GM12891 (cell line): ENCODE results near the gene PKNOX2.

ENCODE experiments used
- DNase-seq: peaks from one replicate; pipeline ENCODE4 v3.0.0; 2011; ENCODE audit warnings: low spot score; ENCODE audit not compliant: insufficient read length
- FAIRE-seq: peaks from 2 replicates; lab custom pipeline; 2011; peaks lifted over from hg19 to GRCh38; lab: Jason Lieb, UNC
- PAX5 ChIP-seq: IDR thresholded peaks from 2 replicates; pipeline ENCODE4 v1.6.1; 2011; ENCODE audit warnings: low read length, moderate library complexity, mild to moderate bottlenecking; ENCODE audit not compliant: insufficient read depth, severe bottlenecking
- POLR2A ChIP-seq: IDR thresholded peaks from 2 replicates; pipeline ENCODE4 v1.6.1; 2011; ENCODE audit warnings: low read depth, low read length, control low read depth
- POLR2AphosphoS5 ChIP-seq: IDR thresholded peaks from 2 replicates; pipeline ENCODE4 v1.6.1; 2011; ENCODE audit warnings: low read depth, low read length, control low read depth
- POU2F2 ChIP-seq: IDR thresholded peaks from 2 replicates; pipeline ENCODE4 v1.6.1; 2011; ENCODE audit warnings: low read depth, mild to moderate bottlenecking, control low read depth, low read length, moderate library complexity
- SPI1 ChIP-seq: IDR thresholded peaks from 2 replicates; pipeline ENCODE4 v1.6.1; 2011; ENCODE audit warnings: low read depth, low read length, control low read depth
- TAF1 ChIP-seq: IDR thresholded peaks from 2 replicates; pipeline ENCODE4 v1.6.1; 2011; ENCODE audit warnings: low read depth, low read length, control low read depth

The PKNOX2 gene

GRCh38 chr11:125342281-125342930 lies 177.9 kb downstream of the PKNOX2 start:
- TF ChIP-seq PAX5 = no peak
- no peak for TF ChIP-seq POU2F2
- no peak for TF ChIP-seq POLR2A
- TF ChIP-seq TAF1 = no peak
- TF ChIP-seq SPI1 = no peak
- no peak for TF ChIP-seq POLR2AphosphoS5
- no peak for FAIRE-seq
- no peak for DNase-seq

GRCh38 chr11:125343086-125343717 lies 178.7 kb downstream of the PKNOX2 start:
- no peak for FAIRE-seq
- DNase-seq = no peak
- TF ChIP-seq POU2F2 = no peak
- no peak for TF ChIP-seq POLR2AphosphoS5
- no peak for TF ChIP-seq PAX5
- no peak for TF ChIP-seq POLR2A
- no peak for TF ChIP-seq TAF1
- no peak for TF ChIP-seq SPI1

GRCh38 chr11:125343718-125344131 lies 179.2 kb downstream of the PKNOX2 start:
- TF ChIP-seq POLR2AphosphoS5 = no peak
- TF ChIP-seq TAF1 = no peak
- TF ChIP-seq POLR2A = no peak
- no peak for TF ChIP-seq PAX5
- no peak for TF ChIP-seq SPI1
- FAIRE-seq (no peak), DNase-seq (no peak)

GRCh38 chr11:125344846-125345420 lies 180.4 kb downstream of the PKNOX2 start:
- DNase-seq (no peak), FAIRE-seq (no peak)
- TF ChIP-seq SPI1 = no peak
- TF ChIP-seq POLR2A = no peak
- TF ChIP-seq PAX5 = no peak
- no peak for TF ChIP-seq TAF1
- no peak for TF ChIP-seq POU2F2
- TF ChIP-seq POLR2AphosphoS5 = no peak

GRCh38 chr11:125345421-125346178 lies 181.0 kb downstream of the PKNOX2 start:
- peak; percentile 59 for DNase-seq
- TF ChIP-seq SPI1 (no peak), POU2F2 (no peak), TAF1 (no peak), POLR2A (no peak), POLR2AphosphoS5 (no peak), PAX5 (no peak)
- no peak for FAIRE-seq

- FAIRE-seq = no peak
- DNase-seq = no peak
- TF ChIP-seq TAF1 (no peak), POU2F2 (no peak), POLR2AphosphoS5 (no peak), SPI1 (no peak), POLR2A (no peak), PAX5 (no peak)
These were observed 181.6 kb downstream of the PKNOX2 start for GRCh38 chr11:125346179-125346530.

- no peak for FAIRE-seq
- no peak for TF ChIP-seq POU2F2
- no peak for TF ChIP-seq TAF1
- no peak for TF ChIP-seq PAX5
- no peak for TF ChIP-seq POLR2AphosphoS5
- no peak for TF ChIP-seq POLR2A
- TF ChIP-seq SPI1 = no peak
- DNase-seq = no peak
These were observed 182.2 kb downstream of the PKNOX2 start for GRCh38 chr11:125346565-125347260.

- DNase-seq (no peak), FAIRE-seq (no peak)
- TF ChIP-seq PAX5 = no peak
- no peak for TF ChIP-seq POLR2AphosphoS5
- TF ChIP-seq POLR2A = no peak
- TF ChIP-seq TAF1 = no peak
- TF ChIP-seq POU2F2 = no peak
- no peak for TF ChIP-seq SPI1
These were observed 182.7 kb downstream of the PKNOX2 start for GRCh38 chr11:125347261-125347585.

GRCh38 chr11:125348141-125348651 lies 183.6 kb downstream of the PKNOX2 start:
- no peak for DNase-seq
- TF ChIP-seq PAX5 = no peak
- no peak for TF ChIP-seq TAF1
- no peak for TF ChIP-seq SPI1
- no peak for TF ChIP-seq POLR2A
- TF ChIP-seq POU2F2 = no peak
- no peak for TF ChIP-seq POLR2AphosphoS5
- FAIRE-seq = no peak
